ENCODE measurements around the gene TRPC3.
"Not testable (repeated sequence)": the region's sequence is repeated elsewhere in the genome, so short reads cannot be mapped to it uniquely, and the experiment has no call there.

The TRPC3 gene

DNA sequence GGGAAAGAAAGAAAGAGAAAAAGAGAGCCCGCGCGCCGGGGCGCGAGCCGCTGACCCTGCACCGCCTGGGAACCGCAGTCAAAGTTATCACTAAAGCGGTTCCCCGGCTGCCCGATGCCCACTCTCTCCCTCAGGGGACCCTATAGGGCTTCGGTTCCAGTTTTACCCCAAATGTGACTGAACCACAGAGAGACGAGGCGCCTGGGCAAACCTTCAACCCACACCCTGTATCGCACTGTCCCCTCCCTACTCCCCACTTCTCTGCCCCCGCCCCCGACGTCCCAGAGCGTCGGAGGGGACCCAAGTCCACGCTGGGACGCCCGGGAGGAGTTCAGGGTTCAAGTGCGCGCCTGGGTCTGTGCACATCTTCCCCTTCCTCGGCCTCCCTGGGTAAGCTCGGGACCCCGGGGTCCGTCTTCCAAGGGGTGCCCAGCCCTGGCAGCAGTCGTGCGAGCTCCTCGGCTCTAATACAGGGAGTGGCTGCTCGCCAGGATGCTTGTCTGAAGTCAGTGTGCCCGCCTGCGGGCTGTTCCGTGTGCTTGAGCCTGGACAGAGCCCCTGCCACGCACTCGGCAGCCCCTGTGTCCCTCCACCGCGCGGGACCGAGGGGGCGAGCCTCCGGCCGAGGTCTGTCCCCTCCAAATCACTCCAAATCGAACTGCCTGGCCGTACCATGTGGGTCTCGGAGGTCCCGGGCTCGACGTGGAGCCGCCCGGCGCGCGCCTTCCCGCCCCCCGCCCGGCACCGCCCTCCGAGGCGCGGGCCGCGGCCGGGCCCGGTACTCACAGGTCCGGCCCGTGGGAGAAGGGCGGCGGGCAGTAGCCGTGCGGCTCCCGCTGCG is 960 bp downstream of the TRPC3 start:
- peak overlapping the region in 4 of 21 experiments; percentile 1 to 45 (median 26) for H3K27ac ChIP-seq
- peak overlapping the region; percentile 51 to 58 (median 52) for H3K4me3 ChIP-seq

DNA sequence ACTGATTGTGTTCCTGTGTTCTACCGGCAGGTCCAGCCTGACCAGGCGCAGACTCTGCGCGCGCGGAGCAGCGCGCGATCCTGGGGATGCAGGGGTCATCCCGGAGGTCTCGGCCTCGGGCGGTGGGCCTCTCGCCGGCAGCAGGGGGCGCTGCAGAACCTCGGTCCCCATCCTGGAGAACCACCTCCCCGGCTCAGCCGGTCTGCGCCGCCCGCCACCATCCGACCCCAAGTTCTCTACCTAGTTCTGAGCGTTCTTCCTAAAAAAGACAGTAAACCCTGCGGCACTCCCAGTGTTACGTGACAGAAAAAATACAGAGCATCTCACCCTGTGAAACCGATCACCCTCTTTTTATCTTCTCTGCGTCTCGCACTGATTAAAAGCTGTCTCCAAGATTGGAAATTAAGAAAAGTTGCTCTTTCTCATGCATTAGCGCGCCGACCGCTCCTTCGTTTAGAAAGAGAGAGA is 1.6 kb downstream of the TRPC3 start:
- Histone ChIP-seq H3K27ac (peak overlapping the region in 1 of 21 experiments; percentile 12), H3K4me3 (peak overlapping the region; percentile 51 to 58 (median 52))

DNA sequence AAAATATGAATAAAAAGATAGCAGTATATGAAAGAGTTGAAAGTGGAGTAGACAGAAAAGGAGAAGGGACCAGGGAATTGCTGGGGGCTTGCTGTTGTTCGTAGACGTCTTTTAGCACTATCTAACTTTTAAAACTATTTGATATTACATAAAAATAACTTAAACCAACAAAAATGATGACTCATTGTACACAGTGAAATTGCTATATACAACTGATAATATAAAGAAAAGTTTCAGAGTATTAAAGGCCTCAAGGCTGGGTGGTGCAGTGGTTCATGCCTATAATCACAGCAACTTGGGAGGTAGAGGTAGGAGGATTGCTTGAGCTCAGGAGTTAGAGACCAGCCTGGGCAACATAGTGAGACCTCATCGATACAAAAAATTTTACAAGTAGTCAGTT is 5.2 kb downstream of the TRPC3 start:
- Histone ChIP-seq H3K27ac (no peak overlapping the region), H3K4me3 (no peak overlapping the region)

DNA sequence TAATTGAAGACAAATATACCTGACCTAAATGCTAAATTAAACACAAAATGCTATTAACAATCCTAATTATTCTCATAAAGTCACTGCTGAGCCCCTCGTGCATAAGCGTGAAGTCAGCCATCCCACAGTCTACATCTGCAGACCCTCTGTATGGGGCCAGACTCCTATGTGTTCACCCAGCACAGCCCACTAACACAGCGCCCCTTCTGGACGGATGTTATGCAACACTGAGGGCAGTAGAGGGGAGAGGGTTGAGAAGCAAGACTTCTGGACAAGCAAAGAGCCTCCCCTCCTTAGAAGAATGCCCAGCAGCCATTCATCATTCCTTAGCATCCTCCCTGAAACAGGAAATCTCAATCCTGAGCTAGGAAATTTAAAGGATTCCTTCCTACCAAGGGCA is 7.9 kb downstream of the TRPC3 start:
- H3K27ac ChIP-seq = no peak overlapping the region
- H3K4me3 ChIP-seq = no peak overlapping the region

DNA sequence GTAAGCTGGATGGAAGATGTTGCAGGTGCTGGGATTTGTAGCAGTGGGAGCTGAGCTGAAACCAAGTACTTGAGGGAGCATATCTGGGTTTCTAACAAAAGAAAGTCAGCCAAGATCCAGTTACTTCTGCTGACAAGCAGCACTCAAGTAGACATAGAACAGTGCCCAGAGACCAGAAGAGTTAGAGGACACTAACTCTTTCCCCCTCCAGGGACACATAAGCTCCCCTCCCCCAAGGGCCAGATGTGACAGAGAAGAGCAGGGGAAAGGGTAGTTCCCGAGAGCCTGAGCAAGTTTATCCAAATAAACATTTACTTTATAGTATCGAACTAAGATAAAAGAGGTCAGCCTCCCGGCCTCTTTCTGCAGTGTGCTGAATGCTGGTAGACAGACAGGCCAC is 12.2 kb downstream of the TRPC3 start:
- Histone ChIP-seq H3K4me3 (no peak overlapping the region), H3K27ac (no peak overlapping the region)

DNA sequence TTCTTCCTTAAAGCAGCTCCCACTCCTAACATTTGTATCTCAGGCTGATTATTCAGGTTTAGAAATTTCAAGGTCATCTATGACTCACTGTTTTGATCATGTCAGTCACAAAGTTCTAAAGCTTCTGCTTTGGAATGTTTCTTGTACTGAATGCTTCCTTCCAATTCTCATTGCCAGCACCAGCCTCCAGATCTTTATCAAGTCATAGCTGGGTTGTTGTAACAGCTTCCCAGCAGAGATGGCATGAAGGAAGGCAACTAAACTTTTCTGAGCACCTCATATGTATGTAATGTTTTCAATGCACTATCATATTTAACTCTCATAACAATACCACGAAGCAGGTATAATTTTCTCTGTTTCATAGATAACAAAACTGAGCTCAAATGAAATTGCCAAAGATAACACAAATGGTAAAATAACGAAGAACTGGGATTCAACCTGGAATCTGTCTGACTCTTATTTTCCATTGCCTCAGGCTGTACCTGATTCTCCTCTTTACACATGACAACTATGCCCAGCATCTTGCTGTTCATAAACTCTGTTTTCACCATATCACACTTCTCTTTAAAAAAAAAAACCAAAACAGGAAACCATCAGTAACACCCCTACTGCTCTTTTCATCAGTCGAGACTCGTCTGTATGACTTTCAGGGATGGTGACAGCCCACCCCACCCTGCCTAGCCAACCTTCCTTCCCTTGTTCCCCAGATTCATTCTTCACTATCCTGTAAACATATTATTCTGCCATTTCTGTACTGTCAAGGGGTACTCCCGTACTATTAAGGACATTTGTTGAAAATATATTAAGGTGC is 13.4 kb downstream of the TRPC3 start:
- Histone ChIP-seq H3K4me3 (no peak overlapping the region), H3K27ac (no peak overlapping the region)

DNA sequence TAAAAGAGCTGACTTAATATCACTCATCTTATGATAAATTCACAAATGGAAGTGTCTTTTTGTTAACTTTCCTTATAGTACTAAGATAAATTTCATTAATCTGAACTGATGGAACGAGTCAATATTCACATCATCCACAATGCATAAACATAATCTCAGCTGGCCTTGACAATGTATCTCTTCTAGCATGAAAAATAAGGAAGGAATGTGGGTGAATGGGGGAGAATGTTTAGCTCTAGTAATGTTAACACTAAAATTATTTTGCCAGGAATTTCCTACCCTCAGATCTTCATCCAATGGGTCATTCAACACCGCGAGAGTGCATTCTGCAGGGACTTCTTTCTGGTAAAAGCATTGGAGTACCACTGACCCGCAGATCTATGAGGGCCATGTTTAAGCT is 15.8 kb downstream of the TRPC3 start:
- Histone ChIP-seq H3K4me3 (no peak overlapping the region), H3K27ac (no peak overlapping the region)

DNA sequence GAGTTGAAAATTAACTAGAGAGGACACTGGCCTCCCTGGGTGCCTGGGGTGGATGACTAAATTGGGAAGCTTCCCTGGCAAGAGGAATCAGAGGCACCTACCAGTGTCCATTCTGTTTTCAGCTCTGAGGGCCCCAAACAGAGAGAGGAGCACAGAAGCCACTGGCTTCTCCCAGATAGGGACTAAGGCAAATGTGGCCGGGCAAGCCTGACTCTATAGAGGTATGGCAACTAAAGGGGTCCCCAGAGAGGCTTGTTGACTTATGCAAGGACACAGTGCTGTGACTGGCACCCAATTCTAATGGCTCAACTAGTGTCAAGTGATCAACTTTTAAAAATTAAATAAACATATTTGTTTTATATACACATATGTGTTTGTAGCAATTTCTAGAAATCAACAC is 17.2 kb downstream of the TRPC3 start:
- H3K27ac ChIP-seq = no peak overlapping the region
- H3K4me3 ChIP-seq = no peak overlapping the region

DNA sequence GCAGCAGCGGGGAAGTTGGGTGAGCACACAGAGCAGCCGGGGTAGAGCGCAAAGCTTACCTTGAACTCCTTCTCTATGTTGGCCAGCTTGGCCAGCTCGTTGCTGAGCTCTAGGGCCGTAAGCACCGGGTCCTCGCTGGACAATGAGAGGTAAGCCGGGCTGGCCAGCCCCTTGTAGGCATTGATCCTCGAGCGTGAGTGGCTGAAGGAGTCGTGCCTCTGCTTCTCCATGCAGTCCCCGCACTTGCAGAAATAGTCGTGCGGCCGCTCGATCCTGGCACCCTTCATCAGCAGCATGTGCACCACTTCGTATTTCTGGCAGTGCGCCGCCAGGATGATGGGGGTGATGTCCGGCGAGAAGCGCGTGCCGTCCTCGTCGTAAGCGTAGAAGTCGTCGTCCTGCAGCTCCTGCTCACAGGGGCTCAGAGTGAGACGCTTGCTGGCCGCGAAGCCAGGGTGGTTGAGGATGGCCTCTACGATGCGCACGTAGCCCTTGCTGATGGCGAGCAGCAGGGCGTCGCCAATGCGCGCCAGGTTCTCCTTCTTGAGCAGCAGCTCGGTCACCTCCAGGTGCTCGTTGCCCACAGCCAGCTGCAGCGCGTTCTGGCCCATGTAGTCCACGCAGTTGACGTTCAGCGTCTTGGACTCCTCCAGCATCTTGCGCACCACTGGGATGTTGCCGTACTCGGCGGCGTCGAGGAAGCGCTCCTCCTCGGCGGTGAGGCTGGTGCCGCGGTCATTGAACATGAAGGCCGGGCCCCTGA is 19.5 kb downstream of the TRPC3 start:
- Histone ChIP-seq H3K27ac (no peak overlapping the region), H3K4me3 (no peak overlapping the region)

DNA sequence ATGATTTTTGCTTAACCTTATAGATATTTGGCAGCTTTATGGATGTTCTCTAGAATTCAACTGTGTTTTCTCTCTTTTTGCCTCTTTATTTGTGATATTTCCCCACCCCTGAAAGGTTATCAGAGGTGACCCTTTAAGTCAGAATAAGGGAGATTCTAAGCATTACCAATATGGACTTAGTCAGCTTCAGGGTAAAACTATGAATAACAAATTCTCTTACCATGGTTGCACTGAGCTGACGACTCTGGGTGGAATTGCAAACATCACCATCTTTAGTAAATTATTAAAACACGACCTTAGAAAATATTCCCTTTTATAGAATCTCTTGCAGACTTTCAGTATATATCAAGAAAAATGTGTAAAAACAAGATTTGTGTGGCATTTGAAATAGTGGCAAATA is 21.6 kb downstream of the TRPC3 start:
- Histone ChIP-seq H3K27ac (no peak overlapping the region), H3K4me3 (no peak overlapping the region)

DNA sequence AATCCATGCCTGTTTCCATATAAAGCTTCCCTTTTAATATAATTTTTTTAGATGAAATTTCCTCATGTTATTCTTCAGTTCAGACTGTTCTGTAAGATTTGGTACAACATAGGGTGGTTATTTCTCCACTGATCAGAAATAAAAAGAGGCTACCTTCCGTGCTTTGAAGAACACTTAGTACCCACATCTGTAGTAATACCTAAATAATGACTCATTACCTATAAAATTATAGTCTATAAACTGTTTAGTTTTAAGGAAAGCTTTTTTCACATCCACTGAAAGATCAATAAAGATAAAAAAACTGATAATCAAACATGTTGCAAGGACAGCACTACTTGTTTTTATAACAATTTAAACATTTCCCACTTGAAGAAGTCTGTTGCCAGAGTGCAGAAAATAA is 23.9 kb downstream of the TRPC3 start:
- H3K27ac ChIP-seq = no peak overlapping the region
- no peak overlapping the region for H3K4me3 ChIP-seq

DNA sequence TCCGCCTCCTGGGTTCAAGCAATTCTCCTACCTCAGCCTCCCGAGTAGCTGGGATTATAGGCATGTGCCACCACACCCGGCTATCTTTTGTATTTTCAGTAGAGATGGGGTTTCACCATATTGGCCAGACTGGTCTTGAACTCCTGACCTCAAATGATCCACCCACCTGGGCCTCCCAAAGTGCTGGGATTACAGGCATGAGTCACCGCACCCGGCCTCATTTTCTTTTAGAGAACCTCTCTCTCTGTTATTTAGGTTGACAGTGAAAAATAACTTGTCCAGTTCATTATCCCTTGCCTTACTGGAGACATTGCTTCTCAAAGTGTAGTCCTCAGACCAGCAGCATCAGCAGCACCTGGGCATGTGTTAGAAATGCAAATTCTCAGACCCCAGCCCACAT is 25.4 kb downstream of the TRPC3 start:
- not testable (repeated sequence) for H3K4me3 ChIP-seq, H3K27ac ChIP-seq

DNA sequence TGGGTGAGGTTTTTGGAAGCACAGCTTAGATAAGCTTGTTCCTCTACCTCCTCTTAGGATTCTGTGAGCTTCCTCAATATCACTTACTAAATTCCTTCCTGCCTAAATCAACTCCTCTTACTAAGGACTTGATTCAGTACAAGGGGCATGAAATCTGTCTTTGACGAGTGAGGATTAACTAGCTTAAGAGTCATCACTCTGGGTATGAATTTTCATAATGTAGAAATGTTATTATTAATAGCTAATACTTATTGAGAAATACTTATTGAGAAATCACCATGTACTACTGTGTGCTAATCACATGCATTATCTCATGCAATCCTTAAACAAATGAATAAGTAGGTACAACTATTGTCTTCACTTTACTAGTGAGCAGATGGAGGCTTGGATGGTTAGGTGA is 28.6 kb downstream of the TRPC3 start:
- H3K4me3 ChIP-seq = no peak overlapping the region
- H3K27ac ChIP-seq = no peak overlapping the region

DNA sequence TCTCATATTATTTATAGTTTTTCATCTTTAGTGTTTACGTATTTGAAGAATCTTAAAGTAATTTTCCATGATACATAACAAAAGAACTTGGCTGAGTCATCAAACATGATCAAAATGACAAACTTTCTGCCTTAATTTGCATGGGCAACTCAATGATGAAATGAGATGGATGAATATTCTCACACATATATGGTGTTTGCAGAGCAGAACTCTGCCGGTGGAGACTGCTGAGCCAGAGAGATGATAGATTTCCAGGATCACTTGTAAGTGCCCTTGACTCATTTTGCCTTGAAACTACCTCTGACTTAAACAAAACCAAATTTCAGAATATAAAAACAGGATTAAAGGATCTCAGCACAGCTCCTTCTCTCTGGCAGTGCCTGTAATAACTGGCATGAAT is 38.2 kb downstream of the TRPC3 start:
- H3K4me3 ChIP-seq = no peak overlapping the region
- no peak overlapping the region for H3K27ac ChIP-seq

DNA sequence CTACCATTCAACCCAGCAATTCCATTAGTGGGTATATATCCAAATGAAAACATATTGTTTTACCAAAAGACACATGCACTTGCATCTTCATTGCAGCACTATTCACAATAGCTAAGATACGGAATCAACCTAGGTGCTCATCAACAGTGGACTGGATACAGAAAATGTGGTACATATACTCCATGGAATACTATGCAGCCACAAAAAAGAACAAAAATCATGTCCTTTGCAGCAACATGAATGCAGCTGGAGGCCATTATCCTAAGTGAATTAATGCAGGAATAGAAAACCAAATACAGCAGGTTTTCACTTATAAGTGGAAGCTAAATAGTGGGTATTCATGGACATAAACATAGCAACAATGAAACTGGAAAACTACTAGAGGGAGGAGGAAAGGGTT is 43.5 kb downstream of the TRPC3 start:
- Histone ChIP-seq H3K4me3 (no peak overlapping the region), H3K27ac (no peak overlapping the region)

DNA sequence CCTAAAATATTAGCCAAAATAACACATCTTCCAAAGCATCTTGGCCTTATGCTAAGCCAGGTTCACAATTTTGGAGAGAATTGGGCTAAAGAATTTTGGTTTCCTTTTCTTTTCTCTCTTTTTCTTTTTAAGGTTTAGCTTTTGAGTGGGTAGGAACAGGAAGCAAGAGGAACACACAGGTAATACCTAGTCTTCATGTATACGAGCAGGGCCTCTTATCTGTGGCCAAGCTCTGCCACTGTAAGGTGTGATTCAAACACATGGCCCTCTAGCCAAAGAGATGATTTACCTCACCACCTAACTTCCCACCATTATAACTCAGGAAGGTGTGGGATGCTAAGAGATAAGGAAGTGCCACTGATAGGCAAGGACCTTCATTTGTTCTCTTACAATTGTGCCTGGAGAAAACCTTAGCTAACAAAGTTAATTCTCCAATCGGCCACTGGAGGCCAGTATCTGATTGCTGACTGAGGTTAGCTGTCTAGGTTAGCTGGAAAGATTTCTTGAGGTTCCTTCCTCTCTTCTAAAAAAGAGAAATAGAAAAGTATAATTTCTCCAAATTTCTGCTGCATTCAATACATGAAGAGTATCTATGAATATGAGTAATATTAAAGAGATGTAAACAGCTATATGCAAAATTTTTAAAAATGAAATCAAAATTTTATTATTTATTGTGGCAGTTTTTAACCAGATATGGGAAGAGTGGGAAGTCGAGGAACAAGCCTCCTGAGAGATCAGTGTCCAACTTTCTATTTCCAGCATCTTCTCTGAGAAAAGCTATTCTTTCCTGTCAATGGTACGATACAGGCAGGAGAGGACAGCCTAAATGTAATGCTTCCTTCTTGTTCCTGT is 51.5 kb downstream of the TRPC3 start:
- no peak overlapping the region for H3K27ac ChIP-seq

DNA sequence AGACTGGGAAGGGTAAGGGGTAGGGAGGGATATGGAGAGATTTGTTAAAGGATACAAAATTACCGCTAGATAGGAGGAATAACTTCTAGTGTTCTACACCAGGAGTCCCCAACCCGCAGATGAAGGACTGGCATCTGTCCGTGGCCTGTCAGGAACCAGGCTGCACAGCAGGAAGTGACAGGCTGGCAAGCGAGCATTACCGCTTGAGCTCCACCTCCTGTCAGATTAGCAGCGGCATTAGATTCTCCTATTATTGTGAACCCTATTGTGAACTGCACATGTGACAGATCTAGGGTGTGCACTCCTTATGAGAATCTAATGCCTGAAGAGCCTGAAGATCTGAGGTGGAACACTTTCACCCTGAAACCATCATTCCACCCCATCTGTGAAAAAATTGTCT is 53.7 kb downstream of the TRPC3 start:
- H3K4me3 ChIP-seq = no peak overlapping the region
- no peak overlapping the region for H3K27ac ChIP-seq

More for the DNA sequence above, 51.5 kb downstream of the TRPC3 start:
- no peak overlapping the region for H3K4me3 ChIP-seq

DNA sequence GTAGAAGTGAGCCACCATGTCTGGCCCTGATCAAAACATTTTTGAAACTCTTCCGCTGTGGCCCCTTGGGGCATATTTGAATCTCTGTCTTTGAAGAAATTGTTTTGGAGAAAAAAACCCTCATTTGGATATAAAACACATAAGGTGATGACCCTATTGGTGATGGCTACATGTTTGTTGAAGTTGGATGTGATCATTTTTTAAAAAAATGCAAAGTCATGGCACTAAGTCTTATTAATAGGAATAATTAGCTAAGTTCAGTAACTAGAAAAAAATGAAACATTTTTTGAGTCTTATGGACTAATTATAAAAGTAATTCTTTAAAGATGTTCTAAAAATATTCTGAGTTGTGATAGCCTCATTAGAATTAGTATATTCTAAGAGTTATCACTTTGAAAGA is 63.7 kb downstream of the TRPC3 start:
- no peak overlapping the region for H3K27ac ChIP-seq
- H3K4me3 ChIP-seq = no peak overlapping the region

DNA sequence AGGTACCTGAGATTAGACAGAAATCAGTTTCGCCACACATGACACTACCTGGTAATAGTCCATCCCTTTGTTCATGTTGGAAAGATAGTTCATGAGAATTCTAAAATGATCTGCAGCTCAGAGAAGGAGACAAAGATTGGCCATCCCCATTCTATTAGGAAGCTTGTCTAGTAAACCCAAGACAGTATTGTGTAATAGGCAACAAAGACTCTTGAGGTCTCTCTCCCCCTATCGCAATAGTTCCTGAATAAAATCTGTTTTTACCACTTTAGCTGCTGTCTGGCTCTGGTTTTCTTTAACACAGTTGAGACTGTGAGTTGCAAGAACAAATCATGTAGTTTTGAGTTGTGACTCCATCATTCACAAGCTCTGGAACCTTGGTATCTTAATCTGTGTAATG is 66.7 kb downstream of the TRPC3 start:
- H3K27ac ChIP-seq = no peak overlapping the region
- H3K4me3 ChIP-seq = no peak overlapping the region
